AG04449 (cell line): ENCODE measurements around the gene PATJ.
"Not testable (repeated sequence)": the region's sequence is repeated elsewhere in the genome, so short reads cannot be mapped to it uniquely, and the experiment has no call there.

Experiments
- CTCF ChIA-PET: fragments of 350-600 bp; formaldehyde crosslinking; extraction: SDS; loops from one replicate; lab custom pipeline; 2021; ENCODE audit warnings: antibody characterized with exemption; lab: Yijun Ruan, JAX
- POLR2A ChIA-PET: fragments of 400-600, 350-600 bp; formaldehyde crosslinking; extraction: SDS; loops from one replicate; lab custom pipeline; 2020; ENCODE audit warnings: antibody characterized with exemption, inconsistent platforms; lab: Yijun Ruan, JAX
- DNase-seq: peaks from one replicate; pipeline ENCODE4 v3.0.0-alpha.2; 2010; ENCODE audit warnings: low read depth, low spot score
- H3K4me3 ChIP-seq: 2 replicates; pipeline ENCODE4 v1.5.1; 2011; ENCODE audit warnings: low read depth, mild to moderate bottlenecking, control low read depth, low read length
- TF ChIP-seq, protein P1 (sequence below): IDR thresholded peaks from one replicate; pipeline ENCODE4 v1.5.1; 2011; ENCODE audit warnings: mild to moderate bottlenecking, moderate library complexity, low read length, control low read depth, inconsistent platforms; ENCODE audit not compliant: insufficient read depth; ENCODE audit errors: missing control alignments

Gene PATJ

DNA sequence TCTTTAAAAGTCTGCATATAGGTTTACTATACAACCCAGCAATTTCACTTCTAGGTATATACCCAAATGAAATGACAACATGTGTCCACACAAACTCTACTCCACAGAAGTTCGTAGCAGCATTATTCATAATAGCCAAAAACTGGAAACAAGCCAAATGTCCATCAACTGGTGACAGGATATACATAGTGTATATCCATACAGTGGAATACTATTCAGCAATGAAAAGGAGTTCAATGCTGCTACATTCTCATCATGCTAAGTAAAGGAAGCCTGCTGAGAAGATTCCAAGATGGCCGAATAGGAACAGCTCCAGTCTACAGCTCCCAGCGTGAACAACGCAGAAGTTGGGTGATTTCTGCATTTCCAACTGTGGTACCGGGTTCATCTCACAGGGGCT, 200.6 kb downstream of the PATJ start:
- ChIA-PET POLR2A (no interaction called here), CTCF (no interaction called here)
- H3K4me3 ChIP-seq = no peak overlapping the region
- no peak for DNase-seq
- TF ChIP-seq, protein P1, sequence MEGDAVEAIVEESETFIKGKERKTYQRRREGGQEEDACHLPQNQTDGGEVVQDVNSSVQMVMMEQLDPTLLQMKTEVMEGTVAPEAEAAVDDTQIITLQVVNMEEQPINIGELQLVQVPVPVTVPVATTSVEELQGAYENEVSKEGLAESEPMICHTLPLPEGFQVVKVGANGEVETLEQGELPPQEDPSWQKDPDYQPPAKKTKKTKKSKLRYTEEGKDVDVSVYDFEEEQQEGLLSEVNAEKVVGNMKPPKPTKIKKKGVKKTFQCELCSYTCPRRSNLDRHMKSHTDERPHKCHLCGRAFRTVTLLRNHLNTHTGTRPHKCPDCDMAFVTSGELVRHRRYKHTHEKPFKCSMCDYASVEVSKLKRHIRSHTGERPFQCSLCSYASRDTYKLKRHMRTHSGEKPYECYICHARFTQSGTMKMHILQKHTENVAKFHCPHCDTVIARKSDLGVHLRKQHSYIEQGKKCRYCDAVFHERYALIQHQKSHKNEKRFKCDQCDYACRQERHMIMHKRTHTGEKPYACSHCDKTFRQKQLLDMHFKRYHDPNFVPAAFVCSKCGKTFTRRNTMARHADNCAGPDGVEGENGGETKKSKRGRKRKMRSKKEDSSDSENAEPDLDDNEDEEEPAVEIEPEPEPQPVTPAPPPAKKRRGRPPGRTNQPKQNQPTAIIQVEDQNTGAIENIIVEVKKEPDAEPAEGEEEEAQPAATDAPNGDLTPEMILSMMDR = no peak

DNA sequence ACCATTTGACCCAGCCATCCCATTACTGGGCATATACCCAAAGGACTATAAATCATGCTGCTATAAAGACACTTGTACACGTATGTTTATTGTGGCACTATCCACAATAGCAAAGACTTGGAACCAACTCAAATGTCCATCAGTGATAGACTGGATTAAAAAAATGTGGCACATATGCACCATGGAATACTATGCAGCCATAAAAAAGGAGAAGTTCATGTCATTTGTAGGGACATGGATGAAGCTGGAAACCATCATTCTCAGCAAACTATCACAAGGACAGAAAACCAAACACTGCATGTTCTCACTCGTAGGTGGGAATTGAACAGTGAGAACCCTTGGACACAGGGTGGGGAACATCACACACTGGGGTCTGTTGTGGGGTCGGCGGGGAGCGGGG, 206.4 kb downstream of the PATJ start:
- H3K4me3 ChIP-seq, POLR2A ChIA-PET, DNase-seq, CTCF ChIA-PET: not testable (repeated sequence)

DNA sequence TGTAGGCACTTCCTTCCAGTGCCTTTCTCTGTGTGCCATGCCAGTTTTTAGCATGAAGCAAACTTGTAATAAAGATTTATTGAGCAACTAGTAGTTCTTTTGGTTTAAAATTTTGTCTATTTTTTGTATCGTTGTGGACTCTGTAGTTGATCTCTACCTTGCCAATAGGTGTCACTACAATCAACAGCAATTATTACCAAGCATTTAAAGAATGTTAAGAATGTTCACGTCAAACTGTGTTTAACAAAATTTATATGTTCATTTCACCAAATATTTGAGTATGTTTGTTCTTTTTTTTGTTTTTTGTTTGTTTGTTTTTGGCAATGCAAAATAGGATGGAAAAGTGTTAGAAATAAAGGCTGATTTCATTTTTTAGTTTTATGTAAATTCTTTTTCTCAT, 208.1 kb downstream of the PATJ start:
- POLR2A ChIA-PET = no interaction called here
- TF ChIP-seq, protein P1 = no peak
- no peak overlapping the region for H3K4me3 ChIP-seq
- CTCF ChIA-PET = interaction anchor here (0.6 to 0.7 kb wide), 2 partner anchors 22 to 181 kb away, joined by 3 read pairs; no protein-coding TSS in a partner anchor
- DNase-seq = no peak

DNA sequence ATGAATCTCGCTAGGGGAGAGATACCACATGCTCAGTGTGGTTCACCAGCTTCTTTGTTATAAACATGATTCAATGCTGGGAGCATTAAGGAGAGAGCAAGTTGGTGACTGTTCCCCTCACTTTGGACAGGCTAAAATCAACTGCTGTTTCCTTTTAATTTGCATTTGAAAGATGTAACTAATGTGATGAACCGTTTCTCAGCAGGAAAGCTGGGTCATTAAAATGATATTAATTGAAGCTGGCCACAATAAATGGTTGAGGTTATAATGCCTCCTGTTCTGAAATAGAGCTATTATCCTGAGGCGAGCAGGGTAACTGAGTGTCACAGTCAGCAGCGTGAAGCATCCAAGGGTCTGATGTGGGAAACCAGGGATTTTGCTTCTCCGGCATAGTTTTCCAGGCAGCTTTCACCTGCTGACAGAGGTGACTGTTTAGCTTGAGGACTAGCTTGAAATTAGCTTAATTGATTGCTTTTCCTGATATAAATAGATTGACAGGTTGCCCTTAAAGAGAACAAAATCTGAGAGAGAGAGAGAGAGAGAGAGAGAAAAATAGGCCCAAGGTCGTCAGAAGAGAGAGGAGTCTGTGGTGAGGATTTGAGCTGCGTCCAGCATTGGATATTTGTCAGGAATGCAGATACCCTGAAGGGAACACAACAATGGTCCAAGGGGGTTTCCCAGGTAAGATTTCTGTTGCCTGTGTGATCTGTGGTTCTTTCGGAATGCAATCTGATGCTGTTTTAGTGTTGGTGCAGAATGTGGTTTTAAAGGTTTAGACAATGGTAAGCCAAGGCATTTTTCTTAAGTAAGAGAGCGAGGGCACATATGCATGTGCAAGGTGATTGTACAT, 209.7 kb downstream of the PATJ start:
- ChIA-PET CTCF (interaction anchor here (0.6 kb wide), 1 partner anchor 131 kb away, joined by 3 read pairs; no protein-coding TSS in a partner anchor), POLR2A (no interaction called here)
- TF ChIP-seq, protein P1 = no peak
- DNase-seq = no peak
- no peak overlapping the region for H3K4me3 ChIP-seq

DNA sequence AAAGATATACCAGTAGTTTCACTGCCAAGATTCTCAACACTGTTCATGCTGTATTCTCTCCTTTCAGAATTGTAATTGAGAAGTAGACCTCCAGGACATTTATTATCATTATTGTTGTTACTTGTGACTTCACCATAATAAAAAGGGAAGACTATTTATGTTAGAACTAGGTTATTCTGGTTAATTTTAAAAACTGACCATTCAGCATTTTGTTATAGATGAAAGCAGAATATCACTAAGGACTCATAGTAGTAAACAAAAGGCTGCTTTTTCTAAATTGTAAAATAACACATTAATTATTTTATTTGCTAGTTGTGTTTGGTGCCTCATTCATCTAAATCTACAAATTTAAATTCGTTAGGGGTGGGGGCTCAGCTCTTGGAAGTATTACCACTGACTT, 210.4 kb downstream of the PATJ start:
- CTCF ChIA-PET = no interaction called here
- H3K4me3 ChIP-seq = no peak overlapping the region
- TF ChIP-seq, protein P1 = no peak
- DNase-seq = no peak
- POLR2A ChIA-PET = no interaction called here

DNA sequence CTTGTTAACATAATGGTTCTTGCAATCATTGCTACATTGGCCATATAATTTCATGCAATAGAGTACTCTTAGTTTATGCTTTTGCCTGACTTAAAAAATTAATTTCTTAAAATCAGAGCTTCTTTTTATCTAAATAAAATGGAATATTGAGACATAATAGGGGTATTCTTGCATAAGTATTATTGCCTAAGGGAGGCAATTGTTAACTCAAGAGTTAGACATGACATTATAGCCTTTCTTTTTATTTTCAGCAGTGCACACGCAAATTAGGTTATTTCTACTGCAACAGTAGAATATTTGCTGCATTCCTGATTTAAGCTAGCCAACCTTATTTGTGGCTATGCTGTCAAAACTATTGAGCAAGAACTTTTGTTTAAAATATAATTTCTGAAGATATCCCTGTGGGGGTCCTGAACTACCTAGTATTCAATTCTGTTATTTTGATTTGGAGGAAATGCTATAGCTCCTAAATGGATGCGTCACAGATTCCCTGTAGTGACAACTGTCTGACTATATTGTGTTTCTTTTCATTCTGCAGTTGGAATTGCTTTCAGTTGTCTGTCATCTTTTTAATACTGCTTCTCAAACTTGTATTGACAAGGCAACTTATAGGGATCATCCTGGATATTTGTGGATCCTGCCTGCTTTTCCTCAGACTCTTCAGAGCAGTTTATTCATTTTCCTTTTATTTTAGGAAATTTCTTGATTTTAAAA, 211.0 kb downstream of the PATJ start:
- POLR2A ChIA-PET = no interaction called here
- DNase-seq = no peak

More for the DNA sequence above, 211.0 kb downstream of the PATJ start:
- no peak overlapping the region for H3K4me3 ChIP-seq
- TF ChIP-seq, protein P1 = no peak
- CTCF ChIA-PET = no interaction called here
